Esophagus muscularis mucosa (tissue), 4 donors: ENCODE data around the gene CPNE5. TPM values are rescaled to one million over a fixed set of nuclear protein-coding genes. Genes with fewer than 3 reads are reported as not detected.

Experiments
- DNase-seq: peaks from one replicate; pipeline ENCODE4 v3.0.0-alpha.2; 2017; ENCODE audit errors: extremely low spot score
- H3K27ac ChIP-seq, 4 donors: fragments of 200-600 bp; sonication (generic); replicated peaks in 1 of 4; 1 replicate in 3 of 4; 2 replicates in 1 of 4; pipeline ENCODE4 v1.5.1; 2016 to 2019; ENCODE audit warnings: mild to moderate bottlenecking in 1 of 4
- H3K27me3 ChIP-seq, 4 donors: fragments of 200-600 bp; sonication (generic); one replicate each; pipeline versions ENCODE4 v1.5.1 to v1.6.0; 2016 to 2019
- H3K36me3 ChIP-seq, 4 donors: fragments of 200-600 bp; sonication (generic); one replicate each; pipeline ENCODE4 v1.5.1; 2016 to 2019
- H3K4me1 ChIP-seq, 4 donors: fragments of 200-600 bp; sonication (generic); one replicate each; pipeline ENCODE4 v1.5.1; 2016 to 2019
- H3K4me3 ChIP-seq, 4 donors: fragments of 200-600 bp; sonication (generic); 1 replicate in 2 of 4; 2 replicates in 2 of 4; pipeline ENCODE4 v1.5.1; 2016 to 2019; ENCODE audit warnings: mild to moderate bottlenecking in 4 of 4, moderate library complexity in 1 of 4
- H3K9me3 ChIP-seq, 4 donors: fragments of 200-600 bp; sonication (generic); 1 replicate in 3 of 4; 2 replicates in 1 of 4; pipeline ENCODE4 v1.5.1; 2016 to 2019
- EP300 ChIP-seq: sonication (generic); formaldehyde crosslinking; IDR thresholded peaks from one replicate; pipeline ENCODE4 v1.6.1; 2017; ENCODE audit warnings: antibody characterized with exemption
- POLR2A ChIP-seq: fragments of 450-650 bp; IDR thresholded peaks from one replicate; pipeline ENCODE4 v1.6.1; 2017; ENCODE audit warnings: antibody characterized with exemption, moderate library complexity, mild to moderate bottlenecking, low read depth
- POLR2AphosphoS5 ChIP-seq, 2 donors: sonication (generic); formaldehyde crosslinking; IDR thresholded peaks; one replicate each; pipeline ENCODE4 v1.6.1; 2017; ENCODE audit warnings: antibody characterized with exemption in 2 of 2
- WGBS: methylation state at CpG from one replicate; pipeline ENCODE4 v1.1.5; 2018; 5-methylcytosine and 5-hydroxymethylcytosine counted together
- intact Hi-C: fragments of 100-400 bp; cut with DNase I; formaldehyde crosslinking; loops from one replicate; pipeline ENCODE4 v1.15.1; 2023
- total RNA-seq, 4 donors: library from RNA; depleted of rRNA; stranded (reverse); fragments of >200 nt; gene quantifications; one replicate each; pipeline versions ENCODE4 v1.1.0 to v1.2.1, GENCODE V29; 2016
- TF ChIP-seq, protein P1 (sequence below), 3 experiments: fragments of 200-600 bp in 2 of 3; fragments of 450-650 bp in 1 of 3; sonication (generic) in 2 of 3; IDR thresholded peaks; one replicate each; pipeline ENCODE4 v1.5.1; 2017 to 2019; ENCODE audit warnings: antibody characterized with exemption in 3 of 3, mild to moderate bottlenecking in 2 of 3, moderate library complexity in 1 of 3

The CPNE5 gene
- total RNA-seq, 4 donors from 2014 or later, result 2.1 to 4.6 (median 2.6) TPM

DNA sequence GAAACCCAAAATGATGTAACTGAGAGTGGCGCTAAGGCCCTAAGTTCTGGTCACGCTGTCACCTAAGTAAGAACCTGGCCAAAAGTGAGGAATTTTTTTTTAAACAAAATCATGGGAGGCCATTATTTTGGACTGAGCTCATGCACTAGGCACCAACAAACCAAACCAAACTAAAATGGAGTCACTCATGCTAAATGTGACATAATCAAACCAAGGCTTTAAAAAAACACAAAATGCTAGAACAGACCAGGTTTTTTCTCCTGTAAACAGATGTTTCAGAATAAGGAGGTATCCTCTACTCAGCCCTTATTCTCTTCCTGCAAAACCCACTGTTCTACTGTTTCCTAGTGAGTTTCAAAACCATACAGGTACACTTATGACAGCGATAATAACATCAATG is 45.4 kb upstream of the CPNE5 start:
- Histone ChIP-seq H3K4me3 (no peak overlapping the region), H3K4me1 (peaks cover 18 to 40% (median 36%) of the 10 kb centered on the region in 4 donors), H3K9me3 (no peaks in the 10 kb centered on the region), H3K27me3 (no peaks in the 10 kb centered on the region), H3K36me3 (no peaks in the 10 kb centered on the region), H3K27ac (no peak overlapping the region)
- TF ChIP-seq EP300 (no peak), POLR2AphosphoS5 (IDR thresholded peaks at IDR 0.05) (no peak), POLR2A (no peak)
- TF ChIP-seq, protein P1, sequence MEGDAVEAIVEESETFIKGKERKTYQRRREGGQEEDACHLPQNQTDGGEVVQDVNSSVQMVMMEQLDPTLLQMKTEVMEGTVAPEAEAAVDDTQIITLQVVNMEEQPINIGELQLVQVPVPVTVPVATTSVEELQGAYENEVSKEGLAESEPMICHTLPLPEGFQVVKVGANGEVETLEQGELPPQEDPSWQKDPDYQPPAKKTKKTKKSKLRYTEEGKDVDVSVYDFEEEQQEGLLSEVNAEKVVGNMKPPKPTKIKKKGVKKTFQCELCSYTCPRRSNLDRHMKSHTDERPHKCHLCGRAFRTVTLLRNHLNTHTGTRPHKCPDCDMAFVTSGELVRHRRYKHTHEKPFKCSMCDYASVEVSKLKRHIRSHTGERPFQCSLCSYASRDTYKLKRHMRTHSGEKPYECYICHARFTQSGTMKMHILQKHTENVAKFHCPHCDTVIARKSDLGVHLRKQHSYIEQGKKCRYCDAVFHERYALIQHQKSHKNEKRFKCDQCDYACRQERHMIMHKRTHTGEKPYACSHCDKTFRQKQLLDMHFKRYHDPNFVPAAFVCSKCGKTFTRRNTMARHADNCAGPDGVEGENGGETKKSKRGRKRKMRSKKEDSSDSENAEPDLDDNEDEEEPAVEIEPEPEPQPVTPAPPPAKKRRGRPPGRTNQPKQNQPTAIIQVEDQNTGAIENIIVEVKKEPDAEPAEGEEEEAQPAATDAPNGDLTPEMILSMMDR (IDR thresholded peaks at IDR 0.05), result no peak
- intact Hi-C loops, result loop anchor here (5.0 to 10.0 kb wide), 3 partner anchors 98 to 330 kb away; no protein-coding TSS in a partner anchor
- WGBS, result 98% methylated on average over 3 of the region's 3 CpGs
- DNase-seq, result no peak

DNA sequence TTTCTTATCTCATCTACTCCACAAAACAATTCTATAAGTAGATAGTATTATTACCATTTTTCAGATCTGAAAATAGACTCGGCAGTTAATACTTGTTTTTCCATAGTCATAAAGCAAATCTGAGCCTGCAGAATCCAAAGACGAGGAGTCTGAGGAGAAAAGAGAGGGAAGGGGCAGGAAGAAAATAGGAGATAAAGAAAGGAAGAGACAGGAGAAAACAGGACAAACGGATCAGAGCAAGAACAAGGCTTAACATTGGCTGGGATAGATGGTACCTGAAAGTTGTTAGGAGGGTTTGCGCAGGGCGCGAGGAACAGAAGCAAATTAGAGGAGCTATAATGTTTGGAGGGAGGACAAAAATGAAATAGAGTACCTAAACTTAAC is 36.0 kb upstream of the CPNE5 start:
- Histone ChIP-seq H3K4me3 (peak overlapping the region; percentile 90 to 98 (median 92)), H3K4me1 (peaks cover 16 to 20% (median 16%) of the 10 kb centered on the region in 4 donors), H3K27ac (peak overlapping the region; percentile 84 to 92 (median 88)), H3K9me3 (no peaks in the 10 kb centered on the region), H3K27me3 (peaks cover 0 to 7% (median 0%) of the 10 kb centered on the region in 4 donors), H3K36me3 (peaks cover 0 to 13% (median 3%) of the 10 kb centered on the region in 4 donors)
- DNase-seq, result no peak
- WGBS, result 38% methylated on average over 6 of the region's 6 CpGs
- intact Hi-C loops, result no loop called here
- TF ChIP-seq POLR2A, result no peak
- TF ChIP-seq, protein P1 (IDR thresholded peaks at IDR 0.05), result no peak
- no peak for TF ChIP-seq EP300
- TF ChIP-seq POLR2AphosphoS5 (IDR thresholded peaks at IDR 0.05), result no peak

DNA sequence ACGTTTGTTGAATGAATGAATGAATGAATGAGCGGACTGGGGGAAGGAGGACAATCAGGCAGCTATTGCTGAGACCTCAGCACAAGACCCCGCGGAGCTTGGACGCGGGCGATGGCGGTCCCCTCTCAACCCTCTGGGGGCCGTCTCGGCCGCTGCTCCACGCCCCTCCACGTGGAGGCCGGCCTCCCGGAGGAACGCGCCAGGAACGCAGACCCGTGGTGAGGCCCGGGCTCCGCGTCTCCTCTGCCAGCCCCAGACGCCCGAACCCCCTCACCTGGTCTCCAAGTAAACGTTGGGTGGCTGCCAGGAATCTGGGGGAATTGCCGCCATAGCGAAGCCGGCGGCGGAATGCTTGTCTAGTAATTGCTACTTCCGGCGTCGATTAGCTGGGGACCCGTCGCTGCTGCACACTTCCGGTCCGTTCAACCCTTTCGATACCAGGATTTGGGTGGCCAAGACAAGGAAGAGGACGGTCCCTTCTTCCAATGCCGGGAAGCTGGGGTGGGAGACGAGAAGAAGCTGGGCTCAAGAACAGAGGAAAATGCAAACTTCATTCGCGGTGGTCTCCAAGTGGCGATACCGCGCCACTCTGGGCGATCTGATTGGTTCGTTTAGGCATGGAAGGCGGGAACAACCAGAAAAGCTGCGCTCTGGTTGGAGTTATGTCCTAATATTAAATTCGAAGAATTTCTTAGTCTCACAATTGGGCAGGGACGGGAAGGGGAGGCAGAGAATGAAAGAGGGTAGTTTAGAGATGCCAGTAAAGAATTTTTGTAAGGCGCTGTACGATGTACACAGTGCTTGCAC is 35.4 kb upstream of the CPNE5 start, which contains the start of gene PPIL1:
PPIL1 (minus strand) TSS at position 361 of the 807 bp plus-strand sequence; CDS start at position 330, 31 bp downstream.
- 0% methylated on average over 37 of the region's 54 CpGs for WGBS
- TF ChIP-seq POLR2A (no peak), POLR2AphosphoS5 (IDR thresholded peaks at IDR 0.05) (peak; percentile 63 to 77)
- intact Hi-C loops, result no loop called here
- Histone ChIP-seq H3K4me3 (peak within 1 kb of the TSS; percentile 90 to 98 (median 92)), H3K9me3 (no peaks in the 10 kb centered on the region), H3K4me1 (peaks cover 16 to 20% (median 16%) of the 10 kb centered on the region in 4 donors), H3K27ac (peak within 1 kb of the TSS; percentile 84 to 92 (median 88)), H3K36me3 (peaks cover 0 to 14% (median 5%) of the 10 kb centered on the region in 4 donors), H3K27me3 (peaks cover 0 to 7% (median 0%) of the 10 kb centered on the region in 4 donors)
- DNase-seq, result peak; percentile 96

DNA sequence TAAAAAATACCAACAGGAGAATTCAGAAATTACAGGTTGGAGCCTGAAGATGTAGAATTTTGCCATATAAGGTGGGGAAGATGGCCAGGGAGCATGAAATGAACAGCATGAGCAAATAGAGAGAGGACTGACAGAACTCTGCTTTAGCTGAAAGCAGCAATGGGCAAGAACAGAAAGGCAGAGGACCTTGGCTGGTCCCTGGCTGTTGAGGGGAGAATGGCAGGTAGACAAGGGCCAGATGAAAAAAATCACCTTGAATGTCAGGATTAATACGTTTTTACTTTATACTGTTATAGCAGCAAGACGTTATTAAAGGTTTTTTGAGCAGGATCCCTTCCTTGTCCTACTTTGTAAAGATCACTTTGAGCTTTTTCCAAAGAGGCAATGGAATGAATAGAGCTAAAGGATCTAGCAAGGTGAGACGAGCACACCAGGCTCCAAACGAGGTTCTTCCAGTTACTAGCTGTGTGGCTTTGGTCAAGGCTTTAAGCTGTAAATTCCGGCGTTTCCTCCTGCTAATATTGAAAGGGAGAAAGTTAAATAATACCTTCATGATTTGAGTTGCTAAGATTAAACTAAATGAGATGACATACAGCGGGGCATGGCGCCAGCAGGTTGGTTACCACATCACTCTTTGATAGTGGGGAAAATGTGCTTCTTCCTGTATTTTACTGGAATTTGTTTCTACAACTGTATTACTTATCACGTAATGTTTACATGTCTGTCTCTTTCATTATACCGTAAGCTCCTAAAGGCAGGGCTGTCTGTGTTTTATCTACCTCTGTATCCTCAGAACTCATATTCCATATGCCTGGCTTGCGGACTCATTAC is 34.6 kb upstream of the CPNE5 start:
- Histone ChIP-seq H3K27ac (peak overlapping the region; percentile 84 to 92 (median 88)), H3K4me1 (peaks cover 16 to 20% (median 16%) of the 10 kb centered on the region in 4 donors), H3K36me3 (peaks cover 0 to 21% (median 5%) of the 10 kb centered on the region in 4 donors), H3K4me3 (peak overlapping the region; percentile 90 to 98 (median 92)), H3K9me3 (no peaks in the 10 kb centered on the region), H3K27me3 (peaks cover 0 to 3% (median 0%) of the 10 kb centered on the region in 4 donors)
- intact Hi-C loops, result no loop called here
- TF ChIP-seq POLR2AphosphoS5 (IDR thresholded peaks at IDR 0.05) (no peak), EP300 (no peak), POLR2A (no peak)
- 10% methylated on average over 11 of the region's 11 CpGs for WGBS
- no peak for DNase-seq

DNA sequence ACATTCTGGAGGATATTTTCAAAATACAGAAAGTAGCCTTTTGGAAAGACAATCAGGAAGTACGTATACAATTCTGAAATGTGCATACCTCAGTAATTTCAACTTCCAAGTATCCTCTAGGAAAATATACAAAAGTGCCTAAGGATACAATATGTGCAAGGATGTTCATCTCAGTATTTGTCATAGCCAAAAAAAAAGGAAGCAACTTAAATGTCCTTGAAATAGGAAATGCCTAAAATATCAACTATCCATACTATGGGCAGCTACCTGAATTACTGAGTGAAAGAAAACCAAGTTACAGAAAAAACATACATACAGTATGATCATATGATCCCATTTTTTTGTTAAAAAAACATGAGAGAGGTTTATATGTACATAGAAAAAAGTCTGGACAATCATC is 33.9 kb upstream of the CPNE5 start:
- WGBS, result 88% methylated on average over 1 of the region's 1 CpG
- H3K4me3 ChIP-seq, result no peak overlapping the region
- peaks cover 16 to 20% (median 16%) of the 10 kb centered on the region in 4 donors for H3K4me1 ChIP-seq
- intact Hi-C loops, result no loop called here
- no peak overlapping the region for H3K27ac ChIP-seq
- H3K36me3 ChIP-seq, result peaks cover 0 to 23% (median 5%) of the 10 kb centered on the region in 4 donors
- H3K27me3 ChIP-seq, result no peaks in the 10 kb centered on the region
- DNase-seq, result no peak
- no peak for TF ChIP-seq EP300
- no peaks in the 10 kb centered on the region for H3K9me3 ChIP-seq
